Natural killer cell (primary cell): ENCODE data around the gene PRR33. TPM values are rescaled to one million over a fixed set of nuclear protein-coding genes. Genes with fewer than 3 reads are reported as not detected.

ENCODE experiments used
- ATAC-seq, 3 donors: fragments of 150-1000 bp in 2 of 3; fragments of 200-7000 bp in 1 of 3; cut with Tn5 transposase; 1 replicate in 1 of 3; 2 replicates in 2 of 3; pipeline ENCODE4 v1.10.0; 2021; ENCODE audit warnings: mild to moderate bottlenecking in 2 of 3, moderate library complexity in 2 of 3
- DNase-seq, 2 donors: peaks; one replicate each; pipeline versions ENCODE4 v3.0.0 to v3.0.0-alpha.2; 2013 to 2021; ENCODE audit warnings: mixed read lengths in 1 of 2
- H3K27ac ChIP-seq: one replicate; pipeline ENCODE4 v1.5.1; 2013; ENCODE audit warnings: mild to moderate bottlenecking, low read length
- H3K27me3 ChIP-seq: one replicate; pipeline ENCODE4 v1.6.1; 2013; ENCODE audit warnings: low read length; ENCODE audit not compliant: control insufficient read depth, insufficient read depth
- H3K36me3 ChIP-seq: one replicate; pipeline ENCODE4 v1.6.1; 2013; ENCODE audit warnings: low read length; ENCODE audit not compliant: control insufficient read depth, insufficient read depth
- H3K4me1 ChIP-seq: one replicate; pipeline ENCODE4 v1.6.1; 2013; ENCODE audit warnings: low read length; ENCODE audit not compliant: control insufficient read depth, insufficient read depth
- H3K4me3 ChIP-seq: one replicate; pipeline ENCODE4 v1.5.1; 2013; ENCODE audit warnings: low read length
- H3K9me3 ChIP-seq: one replicate; pipeline ENCODE4 v1.6.1; 2013; ENCODE audit warnings: low read length; ENCODE audit not compliant: control insufficient read depth, insufficient read depth
- H3K27ac Mint-ChIP-seq, 2 donors: one replicate each; pipeline ENCODE4 v1.8.0; 2022; ENCODE audit warnings: mild to moderate bottlenecking in 2 of 2, mixed read lengths in 2 of 2, moderate library complexity in 1 of 2
- H3K27me3 Mint-ChIP-seq, 2 donors: one replicate each; pipeline ENCODE4 v1.8.0; 2022; ENCODE audit warnings: low read depth in 2 of 2, mixed read lengths in 2 of 2
- H3K36me3 Mint-ChIP-seq: one replicate; pipeline ENCODE4 v1.8.0; 2022; ENCODE audit warnings: mixed read lengths
- H3K4me1 Mint-ChIP-seq, 2 donors: one replicate each; pipeline ENCODE4 v1.8.0; 2022; ENCODE audit warnings: mixed read lengths in 2 of 2
- H3K4me3 Mint-ChIP-seq: one replicate; pipeline ENCODE4 v1.8.0; 2022; ENCODE audit warnings: mild to moderate bottlenecking, moderate library complexity, mixed read lengths
- H3K9me3 Mint-ChIP-seq, 2 donors: one replicate each; pipeline ENCODE4 v1.8.0; 2022; ENCODE audit warnings: mixed read lengths in 2 of 2
- CTCF ChIP-seq: fragments of 200-600 bp; IDR thresholded peaks from one replicate; pipeline ENCODE4 v1.8.0; 2022; ENCODE audit warnings: antibody characterized with exemption
- WGBS: methylation state at CpG from one replicate; pipeline ENCODE4 v1.1.7; 2013; ENCODE audit warnings: missing lambda C conversion rate; ENCODE audit not compliant: insufficient coverage; 5-methylcytosine and 5-hydroxymethylcytosine counted together
- intact Hi-C: fragments of 100-400 bp; cut with micrococcal nuclease; formaldehyde crosslinking; loops from one replicate; pipeline ENCODE4 v1.14.2; 2022
- total RNA-seq, 4 donors: library from RNA; stranded (reverse); fragments of 120-200 nt in 1 of 4; gene quantifications; one replicate each; pipeline versions ENCODE4 v1.2.3 to v1.2.4, GENCODE V29; 2013 to 2022

The PRR33 gene
- total RNA-seq, 3 donors from 2014 or later (not counting 1 experiment from before 2014, with no cell fraction given) = 0.14 to 0.32 TPM; not detected in 1

GRCh38 chr11:1883346-1884302 is 8.1 kb downstream of the PRR33 start:
- peak; percentile 4 to 15 for DNase-seq
- Histone ChIP-seq H3K4me1 (peaks cover 58% of the 10 kb centered on the region), H3K27me3 (no peaks in the 10 kb centered on the region), H3K9me3 (no peaks in the 10 kb centered on the region), H3K4me3 (no peak overlapping the region), H3K27ac (no peak overlapping the region), H3K36me3 (peaks cover 61% of the 10 kb centered on the region)
- peaks cover 15 to 47% of the 10 kb centered on the region in 2 donors for H3K4me1 Mint-ChIP-seq
- H3K27ac Mint-ChIP-seq = no peak overlapping the region
- intact Hi-C loops = loop anchor here (2.0 kb wide), 1 partner anchor 267 kb away; no protein-coding TSS in a partner anchor
- H3K27me3 Mint-ChIP-seq = no peaks in the 10 kb centered on the region
- 96% methylated on average over 13 of the region's 14 CpGs for WGBS
- ATAC-seq = no peak
- H3K9me3 Mint-ChIP-seq = no peaks in the 10 kb centered on the region
- H3K36me3 Mint-ChIP-seq = no peaks in the 10 kb centered on the region
- H3K4me3 Mint-ChIP-seq = no peak overlapping the region
- TF ChIP-seq CTCF = no peak

- ATAC-seq = peak; percentile 81 to 88 (median 87)
- DNase-seq = peak; percentile 77 to 90
- Histone ChIP-seq H3K27ac (no peak overlapping the region), H3K4me1 (peaks cover 58% of the 10 kb centered on the region), H3K4me3 (no peak overlapping the region), H3K27me3 (no peaks in the 10 kb centered on the region), H3K9me3 (no peaks in the 10 kb centered on the region), H3K36me3 (peaks cover 54% of the 10 kb centered on the region)
- TF ChIP-seq CTCF = peak; percentile 83
- Mint-ChIP-seq H3K27me3 (no peaks in the 10 kb centered on the region), H3K4me3 (no peak overlapping the region), H3K4me1 (peaks cover 10 to 47% of the 10 kb centered on the region in 2 donors), H3K27ac (peak overlapping the region in 1 of 2 donors; percentile 80), H3K9me3 (no peaks in the 10 kb centered on the region), H3K36me3 (no peaks in the 10 kb centered on the region)
- intact Hi-C loops = loop anchor here (1.0 to 2.0 kb wide), 2 partner anchors 45 to 268 kb away; no protein-coding TSS in a partner anchor
- WGBS = 40% methylated on average over 23 of the region's 23 CpGs
These were observed 9.1 kb downstream of the PRR33 start for GRCh38 chr11:1882265-1883238.

GRCh38 chr11:1881442-1882264 is 10.0 kb downstream of the PRR33 start:
- peak overlapping the region in 1 of 2 donors; percentile 80 for H3K27ac Mint-ChIP-seq
- H3K4me3 ChIP-seq = no peak overlapping the region
- no peaks in the 10 kb centered on the region for H3K36me3 Mint-ChIP-seq
- H3K9me3 Mint-ChIP-seq = no peaks in the 10 kb centered on the region
- H3K27me3 Mint-ChIP-seq = no peaks in the 10 kb centered on the region
- H3K27ac ChIP-seq = no peak overlapping the region
- H3K9me3 ChIP-seq = no peaks in the 10 kb centered on the region
- ATAC-seq = peak; percentile 3 to 27 (median 18)
- H3K4me1 ChIP-seq = peaks cover 62% of the 10 kb centered on the region
- no peaks in the 10 kb centered on the region for H3K27me3 ChIP-seq
- DNase-seq = peak in 1 of 2 donors; percentile 38
- TF ChIP-seq CTCF = no peak
- H3K36me3 ChIP-seq = peaks cover 47% of the 10 kb centered on the region
- WGBS = 56% methylated on average over 43 of the region's 43 CpGs
- no peak overlapping the region for H3K4me3 Mint-ChIP-seq
- H3K4me1 Mint-ChIP-seq = peaks cover 13 to 45% of the 10 kb centered on the region in 2 donors
- intact Hi-C loops = loop anchor here (1.0 to 2.0 kb wide), 2 partner anchors 44 to 269 kb away; no protein-coding TSS in a partner anchor
